ENCODE data around the gene FOXL3. TPM values are rescaled to one million over a fixed set of nuclear protein-coding genes. Genes with fewer than 3 reads are reported as not detected.

The FOXL3 gene
- total and polyA plus RNA-seq, 8 donors = not detected

- Histone ChIP-seq H3K9me3 (no peaks in the 10 kb centered on the region), H3K27me3 (peaks cover 18 to 76% (median 29%) of the 10 kb centered on the region in 3 donors), H3K4me1 (peaks cover 11 to 17% (median 14%) of the 10 kb centered on the region in 4 donors), H3K36me3 (no peaks in the 10 kb centered on the region), H3K4me3 (no peak overlapping the region), H3K27ac (no peak overlapping the region)
- DNase-seq = no peak
- intact Hi-C loops (cut with DNase I; ENCODE audit: low total_unique reads) = no loop called here
- TF ChIP-seq POLR2AphosphoS5 (IDR thresholded peaks at IDR 0.05) (no peak), CTCF (IDR thresholded peaks at IDR 0.05) (no peak), EP300 (IDR thresholded peaks at IDR 0.05) (no peak), POLR2A (IDR thresholded peaks at IDR 0.05) (no peak)
- 80 to 89% (median 85%) methylated on average over 16 of the region's 16 CpGs for WGBS, 5 donors
Measured at GRCh38 chr7:285731-286130, 4.2 kb upstream of the FOXL3 start.

- intact Hi-C loops (cut with DNase I; ENCODE audit: low total_unique reads) = no loop called here
- DNase-seq = no peak
- peaks cover 14 to 22% (median 16%) of the 10 kb centered on the region in 4 donors for H3K4me1 ChIP-seq
- H3K27me3 ChIP-seq = peaks cover 21 to 82% (median 34%) of the 10 kb centered on the region in 3 donors
- TF ChIP-seq POLR2A (IDR thresholded peaks at IDR 0.05) = no peak
- no peak for TF ChIP-seq CTCF (IDR thresholded peaks at IDR 0.05)
- no peak for TF ChIP-seq POLR2AphosphoS5 (IDR thresholded peaks at IDR 0.05)
- no peak for TF ChIP-seq EP300 (IDR thresholded peaks at IDR 0.05)
- no peaks in the 10 kb centered on the region for H3K36me3 ChIP-seq
- no peaks in the 10 kb centered on the region for H3K9me3 ChIP-seq
- WGBS, 5 donors = 83 to 95% (median 91%) methylated on average over 18 of the region's 18 CpGs
- H3K4me3 ChIP-seq = no peak overlapping the region
- H3K27ac ChIP-seq = no peak overlapping the region
Measured at GRCh38 chr7:286266-286665, 3.7 kb upstream of the FOXL3 start.

GRCh38 chr7:288671-289101 lies 1.3 kb upstream of the FOXL3 start:
- intact Hi-C loops (cut with DNase I; ENCODE audit: low total_unique reads) = no loop called here
- H3K4me1 ChIP-seq = peaks cover 14 to 27% (median 20%) of the 10 kb centered on the region in 4 donors
- no peaks in the 10 kb centered on the region for H3K36me3 ChIP-seq
- H3K27ac ChIP-seq = no peak overlapping the region
- no peak overlapping the region for H3K4me3 ChIP-seq
- no peak for TF ChIP-seq POLR2A (IDR thresholded peaks at IDR 0.05)
- no peak for TF ChIP-seq POLR2AphosphoS5 (IDR thresholded peaks at IDR 0.05)
- no peak for TF ChIP-seq CTCF (IDR thresholded peaks at IDR 0.05)
- no peak for TF ChIP-seq EP300 (IDR thresholded peaks at IDR 0.05)
- H3K27me3 ChIP-seq = peaks cover 21 to 93% (median 42%) of the 10 kb centered on the region in 3 donors
- no peaks in the 10 kb centered on the region for H3K9me3 ChIP-seq
- WGBS, 5 donors = 74 to 84% (median 82%) methylated on average over 8 to 14 of the region's 14 CpGs
- no peak for DNase-seq

- 16 to 29% (median 22%) methylated on average over 25 to 46 of the region's 46 CpGs for WGBS, 5 donors
- Histone ChIP-seq H3K9me3 (no peaks in the 10 kb centered on the region), H3K4me1 (peaks cover 14 to 27% (median 20%) of the 10 kb centered on the region in 4 donors), H3K4me3 (no peak overlapping the region), H3K36me3 (no peaks in the 10 kb centered on the region), H3K27me3 (peaks cover 21 to 98% (median 48%) of the 10 kb centered on the region in 3 donors), H3K27ac (no peak overlapping the region)
- TF ChIP-seq POLR2AphosphoS5 (IDR thresholded peaks at IDR 0.05) = no peak
- TF ChIP-seq CTCF (IDR thresholded peaks at IDR 0.05) = no peak
- TF ChIP-seq POLR2A (IDR thresholded peaks at IDR 0.05) = no peak
- TF ChIP-seq EP300 (IDR thresholded peaks at IDR 0.05) = no peak
- no peak for DNase-seq
- intact Hi-C loops (cut with DNase I; ENCODE audit: low total_unique reads) = no loop called here
Measured at GRCh38 chr7:289209-289755, 688 bp upstream of the FOXL3 start.
